T-cell (primary cell): ENCODE results near the gene C17orf113. TPM values are rescaled to one million over a fixed set of nuclear protein-coding genes. Genes with fewer than 3 reads are reported as not detected.

Experiments used
- ATAC-seq, 4 experiments: fragments of 200-7000 bp in 3 of 4; fragments of 150-1000 bp in 1 of 4; cut with Tn5 transposase; replicated peaks in 1 of 4; 1 replicate in 3 of 4; 2 replicates in 1 of 4; pipeline ENCODE4 v1.10.0; 2021; ENCODE audit warnings: moderate library complexity in 3 of 4, mild to moderate bottlenecking in 2 of 4, moderate number of reproducible peaks in 1 of 4
- CTCF ChIA-PET, 2 donors: fragments of 300-600 bp; sonication (Branson Sonifier 250); formaldehyde crosslinking; loops; one replicate each; lab custom pipeline; 2022; ENCODE audit warnings: antibody characterized with exemption in 2 of 2; lab: Charles Lee
- POLR2A ChIA-PET, 2 donors: fragments of 300-600 bp; sonication (Branson Sonifier 250); formaldehyde crosslinking; loops; one replicate each; lab custom pipeline; 2022; ENCODE audit warnings: antibody characterized with exemption in 2 of 2; lab: Charles Lee
- DNase-seq, 35 experiments: peaks; one replicate each; pipeline versions ENCODE4 v3.0.0 to v3.0.0-alpha.2; 2013 to 2023
- H3K27ac ChIP-seq: one replicate; pipeline ENCODE4 v1.5.1; 2013; ENCODE audit warnings: low read length
- H3K27me3 ChIP-seq, 2 experiments: replicated peaks in 1 of 2; 1 replicate in 1 of 2; 2 replicates in 1 of 2; pipeline versions ENCODE4 v1.6.1 to v1.7.0; 2013; ENCODE audit warnings: low read length in 1 of 2, mixed read lengths in 1 of 2; ENCODE audit not compliant: control insufficient read depth in 2 of 2, insufficient read depth in 2 of 2; ENCODE audit errors: extremely low read depth in 1 of 2
- H3K36me3 ChIP-seq, 2 donors: 1 replicate in 1 of 2; 2 replicates in 1 of 2; pipeline versions ENCODE4 v1.6.1 to v1.7.0; 2013; ENCODE audit warnings: low read length in 1 of 2; ENCODE audit not compliant: control insufficient read depth in 2 of 2, insufficient read depth in 1 of 2; ENCODE audit errors: extremely low read depth in 1 of 2
- H3K4me1 ChIP-seq, 2 experiments: 1 replicate in 1 of 2; 2 replicates in 1 of 2; pipeline versions ENCODE4 v1.6.1 to v1.7.0; 2013; ENCODE audit warnings: low read length in 2 of 2, mixed read lengths in 1 of 2; ENCODE audit not compliant: insufficient read depth in 2 of 2, control insufficient read depth in 1 of 2; ENCODE audit errors: extremely low read depth in 1 of 2
- H3K4me3 ChIP-seq, 2 donors: 1 replicate in 1 of 2; 2 replicates in 1 of 2; pipeline versions ENCODE4 v1.5.1 to v1.7.0; 2013; ENCODE audit warnings: mild to moderate bottlenecking in 2 of 2, low read length in 1 of 2, moderate library complexity in 1 of 2; ENCODE audit not compliant: control insufficient read depth in 1 of 2; ENCODE audit errors: extremely low read depth in 1 of 2
- H3K9me3 ChIP-seq: 2 replicates; pipeline ENCODE4 v1.7.0; 2013
- H3K27ac Mint-ChIP-seq, 2 donors: one replicate each; pipeline ENCODE4 v1.8.0; 2020 to 2021; ENCODE audit warnings: mild to moderate bottlenecking in 2 of 2, mixed read lengths in 2 of 2
- H3K27me3 Mint-ChIP-seq, 2 donors: one replicate each; pipeline ENCODE4 v1.8.0; 2021 to 2022; ENCODE audit warnings: mixed read lengths in 2 of 2
- H3K36me3 Mint-ChIP-seq: one replicate; pipeline ENCODE4 v1.8.0; 2021; ENCODE audit warnings: mixed read lengths
- H3K4me1 Mint-ChIP-seq, 3 donors: one replicate each; pipeline ENCODE4 v1.8.0; 2020 to 2022; ENCODE audit warnings: mixed read lengths in 3 of 3, mild to moderate bottlenecking in 1 of 3
- H3K4me3 Mint-ChIP-seq, 3 donors: one replicate each; pipeline ENCODE4 v1.8.0; 2020 to 2022; ENCODE audit warnings: mild to moderate bottlenecking in 3 of 3, mixed read lengths in 3 of 3, moderate library complexity in 3 of 3
- H3K9me3 Mint-ChIP-seq, 3 donors: one replicate each; pipeline ENCODE4 v1.8.0; 2020 to 2022; ENCODE audit warnings: mixed read lengths in 3 of 3
- whole genome bisulfite sequencing: methylation state at CpG from one replicate; pipeline ENCODE4 v1.1.5; 2013; ENCODE audit warnings: missing lambda C conversion rate; ENCODE audit not compliant: insufficient coverage; 5-methylcytosine and 5-hydroxymethylcytosine counted together
- total RNA-seq, 35 experiments: library from RNA in 6 of 35; stranded (reverse) in 6 of 35; fragments of 120-200 nt in 1 of 35; gene quantifications; one replicate each; pipeline versions ENCODE4 v1.2.1 to v1.2.4 and lab custom pipeline; 2013 to 2026

Gene C17orf113
- total RNA-seq, 5 donors from 2014 or later (not counting 1 experiment from before 2014, with no cell fraction given) = 0.35 to 1.1 (median 0.89) TPM

DNA sequence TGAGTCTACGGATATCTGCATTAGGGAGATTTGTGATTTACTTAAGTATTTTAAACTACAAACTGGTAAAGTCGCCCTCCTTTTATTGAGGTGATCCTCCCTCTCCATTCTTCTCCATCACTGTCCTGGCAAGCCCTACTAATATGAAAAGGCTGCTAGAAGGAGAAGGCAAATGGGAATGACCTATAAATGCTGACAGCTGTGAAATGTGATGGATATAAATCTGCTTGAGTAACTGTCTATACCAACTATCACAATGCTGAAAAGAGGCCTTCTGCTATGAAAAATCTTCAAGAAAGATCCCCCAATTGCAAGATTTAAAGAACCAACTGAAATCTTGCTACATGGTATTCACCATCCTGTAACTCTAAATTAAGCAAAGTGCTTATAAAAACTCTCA lies 48.7 kb downstream of the C17orf113 start:
- ChIA-PET POLR2A (no interaction called here), CTCF (interaction anchor here in 1 of 2 donors (1.5 kb wide), 1 partner anchor 19 kb away, joined by 3 read pairs; the partner anchor contains the start of gene NKIRAS2)
- no CpG with 5 or more reads among the region's 2 CpGs for WGBS
- peaks cover 29% of the 10 kb centered on the region for H3K36me3 Mint-ChIP-seq
- peaks cover 13 to 59% of the 10 kb centered on the region in 2 donors for H3K36me3 ChIP-seq
- no peak overlapping the region for H3K4me3 Mint-ChIP-seq
- H3K4me1 Mint-ChIP-seq = peaks cover 24 to 30% (median 27%) of the 10 kb centered on the region in 3 donors
- H3K27ac Mint-ChIP-seq = no peak overlapping the region
- no peaks in the 10 kb centered on the region for H3K4me1 ChIP-seq
- DNase-seq = no peak
- H3K9me3 Mint-ChIP-seq = no peaks in the 10 kb centered on the region
- no peak overlapping the region for H3K4me3 ChIP-seq
- no peaks in the 10 kb centered on the region for H3K27me3 Mint-ChIP-seq
- no peaks in the 10 kb centered on the region for H3K9me3 ChIP-seq
- no peak overlapping the region for H3K27ac ChIP-seq
- no peaks in the 10 kb centered on the region for H3K27me3 ChIP-seq
- ATAC-seq = no peak

DNA sequence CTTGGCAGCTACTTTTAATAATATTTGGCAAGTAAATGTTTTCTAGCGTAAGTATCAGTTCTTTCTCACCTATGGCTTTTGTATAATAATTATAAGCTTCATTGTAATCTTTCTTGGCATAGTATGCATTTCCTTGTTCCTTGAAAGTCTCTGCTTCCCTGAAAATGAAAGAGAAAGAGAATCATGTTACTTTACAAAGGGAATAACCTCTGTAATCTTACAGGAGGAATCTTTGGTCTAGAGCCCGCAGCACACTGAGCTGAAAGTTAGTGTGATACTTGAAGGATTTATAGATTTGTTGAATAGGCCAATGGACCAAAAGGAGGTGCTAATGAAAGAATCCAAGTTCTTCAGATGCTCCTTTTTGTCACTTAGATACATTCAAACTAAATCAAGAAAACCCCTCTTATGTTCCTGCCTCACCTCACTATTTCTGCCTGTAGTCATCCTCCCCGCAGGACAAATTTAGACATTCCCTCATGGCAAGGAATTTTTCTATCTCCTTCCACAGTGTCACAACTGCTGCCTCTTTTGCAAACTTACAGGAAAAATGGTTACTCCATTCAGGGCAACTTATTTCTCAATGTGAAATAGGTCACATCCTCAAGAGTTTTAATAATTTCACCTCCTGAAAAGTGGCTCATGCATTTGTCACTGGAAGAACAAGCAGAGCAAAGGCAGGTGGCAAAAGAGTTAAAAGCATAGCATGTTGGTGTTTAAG lies 49.8 kb downstream of the C17orf113 start:
- POLR2A ChIA-PET = no interaction called here
- peaks cover 14 to 71% of the 10 kb centered on the region in 2 donors for H3K36me3 ChIP-seq
- CTCF ChIA-PET = no interaction called here

GRCh38 chr17:41998497-41998896 lies 51.9 kb downstream of the C17orf113 start:
- no peaks in the 10 kb centered on the region for H3K9me3 ChIP-seq
- peaks cover 52% of the 10 kb centered on the region for H3K36me3 Mint-ChIP-seq
- H3K27me3 Mint-ChIP-seq = no peaks in the 10 kb centered on the region
- POLR2A ChIA-PET = no interaction called here
- ATAC-seq = no peak
- CTCF ChIA-PET = no interaction called here
- no peak overlapping the region for H3K4me3 Mint-ChIP-seq
- no peak overlapping the region for H3K27ac ChIP-seq
- peaks cover 10 to 12% (median 12%) of the 10 kb centered on the region in 3 donors for H3K4me1 Mint-ChIP-seq
- H3K27me3 ChIP-seq = no peaks in the 10 kb centered on the region
- WGBS = 0% methylated on average over 1 of the region's 2 CpGs
- H3K9me3 Mint-ChIP-seq = no peaks in the 10 kb centered on the region
- DNase-seq = no peak
- no peak overlapping the region for H3K27ac Mint-ChIP-seq
- H3K4me1 ChIP-seq = no peaks in the 10 kb centered on the region
- H3K36me3 ChIP-seq = peaks cover 14 to 86% of the 10 kb centered on the region in 2 donors
- H3K4me3 ChIP-seq = no peak overlapping the region

More for the DNA sequence above, 49.8 kb downstream of the C17orf113 start:
- Mint-ChIP-seq H3K9me3 (no peaks in the 10 kb centered on the region), H3K27me3 (no peaks in the 10 kb centered on the region), H3K4me1 (peaks cover 20 to 29% (median 26%) of the 10 kb centered on the region in 3 donors), H3K27ac (no peak overlapping the region), H3K36me3 (peaks cover 40% of the 10 kb centered on the region), H3K4me3 (no peak overlapping the region)
- ATAC-seq = no peak
- Histone ChIP-seq H3K27me3 (no peaks in the 10 kb centered on the region), H3K9me3 (no peaks in the 10 kb centered on the region), H3K4me1 (no peaks in the 10 kb centered on the region), H3K27ac (no peak overlapping the region), H3K4me3 (no peak overlapping the region)
- no peak for DNase-seq
- 100% methylated on average over 1 of the region's 3 CpGs for WGBS

DNA sequence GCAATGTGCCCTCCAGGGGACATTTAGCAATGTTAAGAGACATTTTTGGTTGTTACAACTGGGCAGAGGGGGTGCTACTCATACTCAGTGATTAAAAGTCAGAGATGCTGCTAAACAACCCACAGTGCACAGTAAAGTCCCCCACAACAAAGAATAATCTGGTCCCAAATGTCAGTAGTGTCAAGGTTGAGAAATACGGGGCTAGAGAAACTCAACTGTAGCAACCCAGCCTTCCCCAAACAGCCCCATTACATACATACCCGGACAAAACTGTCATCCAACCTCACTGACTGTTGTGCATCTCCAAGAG lies 53.6 kb downstream of the C17orf113 start:
- Mint-ChIP-seq H3K4me3 (no peak overlapping the region), H3K27ac (no peak overlapping the region), H3K27me3 (no peaks in the 10 kb centered on the region), H3K36me3 (peaks cover 50% of the 10 kb centered on the region), H3K4me1 (no peaks in the 10 kb centered on the region), H3K9me3 (no peaks in the 10 kb centered on the region)
- peaks cover 14 to 85% of the 10 kb centered on the region in 2 donors for H3K36me3 ChIP-seq
- ATAC-seq (no peak), DNase-seq (no peak)
- WGBS = 92% methylated on average over 2 of the region's 2 CpGs
- H3K27ac ChIP-seq = no peak overlapping the region
- CTCF ChIA-PET = no interaction called here
- no peaks in the 10 kb centered on the region for H3K4me1 ChIP-seq
- POLR2A ChIA-PET = no interaction called here
- no peaks in the 10 kb centered on the region for H3K9me3 ChIP-seq
- H3K4me3 ChIP-seq = no peak overlapping the region
- no peaks in the 10 kb centered on the region for H3K27me3 ChIP-seq

DNA sequence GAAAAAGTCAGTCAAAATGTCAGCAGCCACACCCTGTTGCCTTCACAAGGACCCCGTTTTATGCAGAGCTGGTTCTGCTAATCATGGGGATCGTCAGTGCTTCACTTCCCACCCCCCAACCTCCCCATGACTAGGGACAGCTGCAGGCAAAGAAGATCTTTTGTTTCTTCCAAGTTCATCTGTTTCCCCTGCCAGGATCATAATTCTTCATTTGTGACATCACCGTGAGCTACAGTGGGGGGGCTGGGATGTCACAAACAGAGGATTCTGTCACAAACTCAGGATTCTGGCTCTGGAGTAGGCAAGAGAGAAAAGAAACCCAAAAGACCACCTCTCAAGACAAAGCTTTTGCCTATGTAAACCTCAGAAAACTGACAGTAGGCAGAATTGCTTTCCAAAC lies 57.8 kb downstream of the C17orf113 start:
- ChIA-PET CTCF (interaction anchor here in 1 of 2 donors (0.7 kb wide), 1 partner anchor 124 kb away, joined by 3 read pairs; no protein-coding TSS in a partner anchor), POLR2A (no interaction called here)
- Histone ChIP-seq H3K27me3 (no peaks in the 10 kb centered on the region), H3K4me3 (no peak overlapping the region), H3K36me3 (peaks cover 17 to 92% of the 10 kb centered on the region in 2 donors), H3K27ac (no peak overlapping the region), H3K9me3 (no peaks in the 10 kb centered on the region), H3K4me1 (no peaks in the 10 kb centered on the region)
- no peaks in the 10 kb centered on the region for H3K4me1 Mint-ChIP-seq
- H3K27ac Mint-ChIP-seq = no peak overlapping the region
- peaks cover 60% of the 10 kb centered on the region for H3K36me3 Mint-ChIP-seq
- no peak overlapping the region for H3K4me3 Mint-ChIP-seq
- WGBS = 100% methylated on average over 2 of the region's 3 CpGs
- H3K9me3 Mint-ChIP-seq = no peaks in the 10 kb centered on the region
- ATAC-seq (no peak), DNase-seq (no peak)
- H3K27me3 Mint-ChIP-seq = no peaks in the 10 kb centered on the region

DNA sequence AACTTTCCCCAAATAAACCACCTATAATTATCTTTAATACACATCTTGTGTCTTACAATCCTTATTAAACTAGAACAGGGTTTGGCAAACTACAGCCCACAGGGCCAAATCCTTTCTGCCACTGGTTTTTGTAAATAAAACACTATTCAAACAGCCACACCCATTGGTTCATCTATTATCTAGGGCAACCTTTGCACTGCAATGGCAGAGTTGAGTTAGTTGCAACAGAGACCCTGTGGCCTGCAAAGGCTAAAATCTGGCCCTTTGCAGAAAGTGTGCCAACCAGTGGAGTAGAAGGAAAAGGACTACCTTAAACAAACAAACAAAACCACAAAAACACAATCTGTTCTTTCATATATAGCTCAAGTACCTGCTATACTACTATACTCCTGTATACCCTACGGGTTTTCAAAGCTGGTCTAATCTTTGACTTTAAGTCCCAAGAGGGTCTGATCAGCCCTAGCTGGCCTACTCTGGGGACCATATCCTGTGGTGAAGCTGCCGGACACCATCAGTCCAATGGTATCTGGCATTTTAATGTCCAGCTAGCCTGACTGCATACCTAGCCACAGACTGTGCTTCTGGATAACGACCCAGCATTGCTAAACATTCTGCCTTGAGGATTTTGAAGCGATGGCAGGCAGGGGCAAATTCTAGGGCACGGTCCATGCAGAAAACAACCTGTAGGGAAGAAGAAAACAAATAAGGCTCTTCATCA lies 60.5 kb downstream of the C17orf113 start:
- Mint-ChIP-seq H3K27me3 (no peaks in the 10 kb centered on the region), H3K4me1 (no peaks in the 10 kb centered on the region), H3K27ac (no peak overlapping the region), H3K4me3 (no peak overlapping the region), H3K36me3 (peaks cover 54% of the 10 kb centered on the region), H3K9me3 (no peaks in the 10 kb centered on the region)
- peaks cover 12 to 90% of the 10 kb centered on the region in 2 donors for H3K36me3 ChIP-seq
- ATAC-seq (no peak), DNase-seq (no peak)
- no peak overlapping the region for H3K4me3 ChIP-seq
- no peaks in the 10 kb centered on the region for H3K9me3 ChIP-seq
- no peaks in the 10 kb centered on the region for H3K27me3 ChIP-seq
- H3K27ac ChIP-seq = no peak overlapping the region
- no peaks in the 10 kb centered on the region for H3K4me1 ChIP-seq
- WGBS = 91% methylated on average over 5 of the region's 5 CpGs
- CTCF ChIA-PET = interaction anchor here in 1 of 2 donors (0.5 kb wide), 1 partner anchor 258 kb away, joined by 3 read pairs; no protein-coding TSS in a partner anchor
- POLR2A ChIA-PET = no interaction called here
